Testis (tissue), 3 donors: ENCODE results near the gene SYTL2. TPM values are rescaled to one million over a fixed set of nuclear protein-coding genes. Genes with fewer than 3 reads are reported as not detected.

Experiments used
- DNase-seq: peaks from one replicate; pipeline ENCODE4 v3.0.0-alpha.2; 2019
- H3K27ac ChIP-seq, 2 donors: fragments of 200-600 bp; sonication (generic); one replicate each; pipeline ENCODE4 v1.5.1; 2019
- H3K27me3 ChIP-seq: fragments of 200-600 bp; sonication (generic); one replicate; pipeline ENCODE4 v1.5.1; 2019
- H3K36me3 ChIP-seq: fragments of 200-600 bp; sonication (generic); one replicate; pipeline ENCODE4 v1.5.1; 2017; ENCODE audit warnings: low read depth; ENCODE audit errors: missing control alignments
- H3K4me1 ChIP-seq: fragments of 200-600 bp; sonication (generic); one replicate; pipeline ENCODE4 v1.5.1; 2019
- H3K4me3 ChIP-seq, 2 donors: fragments of 200-600 bp; sonication (generic); one replicate each; pipeline ENCODE4 v1.5.1; 2017 to 2019
- H3K9me3 ChIP-seq: fragments of 200-600 bp; sonication (generic); one replicate; pipeline ENCODE4 v1.5.1; 2017
- POLR2A ChIP-seq: fragments of 450-650 bp; IDR thresholded peaks from one replicate; pipeline ENCODE4 v1.6.1; 2017; ENCODE audit warnings: antibody characterized with exemption, mild to moderate bottlenecking, moderate library complexity
- WGBS, 2 donors: methylation state at CpG; one replicate each; pipeline ENCODE4 v1.1.5; 2018; 5-methylcytosine and 5-hydroxymethylcytosine counted together
- intact Hi-C: fragments of 100-400 bp; cut with DNase I; formaldehyde crosslinking; loops from one replicate; pipeline ENCODE4 v1.15.1; 2023; ENCODE audit warnings: low total_unique reads
- polyA plus RNA-seq: library from polyadenylated mRNA; stranded (reverse); fragments of 350-450 nt; fragmentation: Illumina TruSeq; extraction: RNeasy Lipid Tissue Mini Kit (QIAGEN cat#74804); gene quantifications from one replicate; pipeline ENCODE4 v1.2.3, GENCODE V29; 2014; ENCODE audit warnings: low read depth, low replicate concordance; ENCODE audit not compliant: insufficient read depth
- total RNA-seq, 2 donors: library from RNA; depleted of rRNA; stranded (reverse); fragments of >200 nt; gene quantifications; one replicate each; pipeline ENCODE4 v1.2.3, GENCODE V29; 2016
- TF ChIP-seq, protein P1 (sequence below), 3 experiments: fragments of 450-650 bp in 2 of 3; fragments of 200-600 bp in 1 of 3; sonication (generic) in 1 of 3; IDR thresholded peaks; one replicate each; pipeline ENCODE4 v1.5.1; 2016 to 2019; ENCODE audit warnings: antibody characterized with exemption in 3 of 3, mild to moderate bottlenecking in 2 of 3, moderate library complexity in 1 of 3

The SYTL2 gene
- total and polyA plus RNA-seq, 3 donors from 2014 or later = 12.3 to 16.9 (median 14.4) TPM

DNA sequence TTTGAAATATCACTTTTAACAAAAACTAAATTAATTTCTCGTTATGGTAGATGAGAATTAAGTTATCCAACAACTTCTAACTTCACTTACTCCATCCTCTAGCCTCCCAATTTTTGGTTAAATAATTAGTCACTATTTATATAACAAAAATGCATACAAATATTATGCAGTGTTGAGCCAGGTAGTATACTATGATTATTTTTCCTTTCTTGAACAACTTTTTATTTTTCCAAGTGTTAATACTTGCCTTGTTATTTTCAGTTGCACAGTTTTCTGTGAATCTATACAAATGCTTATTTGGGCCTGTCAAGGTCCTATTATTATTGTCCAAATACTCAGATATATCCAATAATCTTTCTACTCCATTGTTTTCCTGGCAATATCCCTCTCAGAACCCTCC, 24.3 kb upstream of the SYTL2 start:
- no peaks in the 10 kb centered on the region for H3K27me3 ChIP-seq
- no peak for DNase-seq
- H3K9me3 ChIP-seq = no peaks in the 10 kb centered on the region
- intact Hi-C loops = no loop called here
- H3K27ac ChIP-seq = no peak overlapping the region
- WGBS, 2 donors = 92 to 98% methylated on average over 1 of the region's 1 CpG
- H3K4me1 ChIP-seq = no peaks in the 10 kb centered on the region
- H3K36me3 ChIP-seq = no peaks in the 10 kb centered on the region
- TF ChIP-seq, protein P1, sequence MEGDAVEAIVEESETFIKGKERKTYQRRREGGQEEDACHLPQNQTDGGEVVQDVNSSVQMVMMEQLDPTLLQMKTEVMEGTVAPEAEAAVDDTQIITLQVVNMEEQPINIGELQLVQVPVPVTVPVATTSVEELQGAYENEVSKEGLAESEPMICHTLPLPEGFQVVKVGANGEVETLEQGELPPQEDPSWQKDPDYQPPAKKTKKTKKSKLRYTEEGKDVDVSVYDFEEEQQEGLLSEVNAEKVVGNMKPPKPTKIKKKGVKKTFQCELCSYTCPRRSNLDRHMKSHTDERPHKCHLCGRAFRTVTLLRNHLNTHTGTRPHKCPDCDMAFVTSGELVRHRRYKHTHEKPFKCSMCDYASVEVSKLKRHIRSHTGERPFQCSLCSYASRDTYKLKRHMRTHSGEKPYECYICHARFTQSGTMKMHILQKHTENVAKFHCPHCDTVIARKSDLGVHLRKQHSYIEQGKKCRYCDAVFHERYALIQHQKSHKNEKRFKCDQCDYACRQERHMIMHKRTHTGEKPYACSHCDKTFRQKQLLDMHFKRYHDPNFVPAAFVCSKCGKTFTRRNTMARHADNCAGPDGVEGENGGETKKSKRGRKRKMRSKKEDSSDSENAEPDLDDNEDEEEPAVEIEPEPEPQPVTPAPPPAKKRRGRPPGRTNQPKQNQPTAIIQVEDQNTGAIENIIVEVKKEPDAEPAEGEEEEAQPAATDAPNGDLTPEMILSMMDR (IDR thresholded peaks at IDR 0.05) = no peak
- TF ChIP-seq POLR2A = no peak
- H3K4me3 ChIP-seq = no peak overlapping the region

DNA sequence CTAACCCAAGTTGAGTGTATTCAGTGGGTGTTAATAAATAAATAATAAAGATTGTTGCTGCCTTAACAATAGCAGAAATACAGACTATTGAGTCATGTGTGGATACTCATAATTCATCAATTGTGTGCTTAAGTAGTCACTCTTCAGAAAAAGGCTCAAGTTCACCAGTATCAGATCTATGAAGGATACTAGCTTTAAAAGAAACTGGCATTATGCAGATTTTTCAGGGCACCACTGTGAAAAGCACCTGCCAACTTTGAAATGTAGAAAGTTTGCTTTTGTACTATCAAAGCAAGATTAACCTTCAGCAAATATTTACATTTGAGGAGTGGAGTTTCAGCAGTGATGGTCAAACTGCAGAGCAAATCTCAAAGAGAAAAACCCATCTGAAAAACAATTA, 20.1 kb upstream of the SYTL2 start:
- Histone ChIP-seq H3K27me3 (no peaks in the 10 kb centered on the region), H3K27ac (no peak overlapping the region), H3K4me3 (no peak overlapping the region), H3K4me1 (no peaks in the 10 kb centered on the region), H3K36me3 (no peaks in the 10 kb centered on the region), H3K9me3 (no peaks in the 10 kb centered on the region)
- no peak for TF ChIP-seq POLR2A
- TF ChIP-seq, protein P1 (IDR thresholded peaks at IDR 0.05) = no peak
- no peak for DNase-seq
- intact Hi-C loops = no loop called here

DNA sequence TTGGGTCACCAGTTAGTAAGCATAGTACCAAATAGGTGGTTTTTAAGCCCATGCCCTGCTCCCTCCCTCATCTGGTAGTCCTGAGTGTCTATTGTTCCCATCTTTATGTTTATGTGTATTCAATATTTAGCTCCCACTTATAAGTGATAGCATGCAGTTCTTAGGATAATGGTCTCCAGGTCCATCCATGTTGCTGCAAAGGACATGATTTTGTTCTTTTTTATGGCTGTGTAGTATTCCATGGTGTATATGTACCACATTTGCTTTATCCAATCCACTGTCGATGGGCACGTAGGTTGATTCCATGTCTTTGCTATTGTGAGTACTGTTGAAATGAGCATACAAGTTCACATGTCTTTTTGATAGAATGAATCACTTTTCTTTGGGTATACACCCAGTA, 18.2 kb upstream of the SYTL2 start:
- Histone ChIP-seq H3K4me3 (no peak overlapping the region), H3K27ac (no peak overlapping the region), H3K36me3 (no peaks in the 10 kb centered on the region), H3K4me1 (no peaks in the 10 kb centered on the region), H3K9me3 (no peaks in the 10 kb centered on the region), H3K27me3 (no peaks in the 10 kb centered on the region)
- TF ChIP-seq, protein P1 (IDR thresholded peaks at IDR 0.05) = no peak
- no peak for TF ChIP-seq POLR2A
- intact Hi-C loops = no loop called here
- no peak for DNase-seq
- WGBS, 2 donors = 94 to 98% methylated on average over 2 of the region's 2 CpGs

DNA sequence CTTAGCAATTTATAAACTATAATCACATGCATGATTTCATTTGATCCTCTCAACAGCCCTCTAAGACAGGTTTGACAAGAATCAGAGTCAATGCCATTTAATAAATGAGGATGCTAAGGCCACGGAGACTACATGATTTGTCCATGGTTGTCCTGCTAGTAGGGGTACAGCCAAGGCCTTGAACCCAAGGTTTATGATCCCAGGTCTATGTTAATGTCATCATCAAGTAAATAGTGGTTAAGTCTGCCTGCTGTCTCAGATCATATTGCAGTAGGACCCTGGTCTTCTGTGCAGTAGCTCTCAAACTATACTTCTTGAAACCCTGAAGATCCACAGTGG, 17.7 kb upstream of the SYTL2 start:
- Histone ChIP-seq H3K4me3 (no peak overlapping the region), H3K36me3 (no peaks in the 10 kb centered on the region), H3K27ac (no peak overlapping the region), H3K4me1 (no peaks in the 10 kb centered on the region), H3K27me3 (no peaks in the 10 kb centered on the region), H3K9me3 (no peaks in the 10 kb centered on the region)
- TF ChIP-seq POLR2A = no peak
- TF ChIP-seq, protein P1 (IDR thresholded peaks at IDR 0.05) = no peak
- WGBS, 2 donors = 79 to 100% methylated on average over 1 of the region's 1 CpG
- no peak for DNase-seq
- intact Hi-C loops = no loop called here

DNA sequence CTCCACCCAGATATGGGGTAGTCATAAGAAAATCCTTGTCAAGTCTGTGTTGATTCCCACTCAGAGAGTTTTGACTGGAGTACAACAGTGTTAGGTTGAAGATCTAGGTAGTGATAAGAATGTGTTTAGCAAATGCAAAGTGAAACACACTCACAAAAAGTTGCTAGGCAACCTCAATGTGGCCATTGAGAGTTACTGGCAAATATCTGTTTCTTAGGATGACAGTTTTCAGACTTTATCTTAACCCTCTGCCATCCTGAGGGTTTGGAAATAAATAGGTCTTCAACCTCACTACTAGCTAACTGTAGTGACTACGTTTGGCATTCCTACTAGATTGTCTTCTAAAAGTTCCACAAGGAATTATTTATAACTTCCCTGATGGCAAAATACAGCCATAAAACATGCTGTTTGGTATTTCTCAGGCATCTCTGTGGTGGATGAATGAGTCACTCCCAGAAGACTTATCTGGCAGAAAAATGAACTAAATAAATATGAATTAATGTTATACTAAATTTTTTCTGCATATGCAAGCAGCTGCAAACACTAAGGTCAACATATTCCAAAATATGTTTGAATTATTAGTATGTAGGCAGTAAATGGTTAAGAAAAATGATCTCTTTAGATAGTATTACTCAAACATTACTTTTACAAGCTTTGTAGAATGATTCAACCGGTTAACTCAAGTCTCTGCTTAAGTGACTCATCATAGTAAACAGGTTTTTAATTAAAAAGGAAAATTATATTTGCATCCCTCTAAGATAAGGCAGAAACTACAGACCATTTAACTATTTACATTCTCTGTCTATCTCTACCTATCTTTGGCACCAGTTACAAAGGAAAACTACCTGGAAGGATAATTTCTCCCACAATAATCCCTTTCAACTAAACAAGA, 17.1 kb upstream of the SYTL2 start:
- no peaks in the 10 kb centered on the region for H3K4me1 ChIP-seq
- intact Hi-C loops = no loop called here
- no peak for DNase-seq
- H3K4me3 ChIP-seq = no peak overlapping the region
- whole genome bisulfite sequencing, 2 donors = 48 to 51% methylated on average over 2 of the region's 2 CpGs
- TF ChIP-seq, protein P1 (IDR thresholded peaks at IDR 0.05) = no peak
- TF ChIP-seq POLR2A = no peak
- no peaks in the 10 kb centered on the region for H3K36me3 ChIP-seq
- no peaks in the 10 kb centered on the region for H3K9me3 ChIP-seq
- H3K27me3 ChIP-seq = no peaks in the 10 kb centered on the region
- no peak overlapping the region for H3K27ac ChIP-seq
